Measurements from ENCODE around the gene PBX3.

- TF ChIP-seq CTCF (conservative IDR thresholded peaks at IDR 0.05 in 1 of 2, IDR thresholded peaks at IDR 0.05 in 1 of 2; ENCODE audit: low read depth in 1 of 2, low read length in 2 of 2) (no peak), EZH2 (IDR thresholded peaks at IDR 0.05; ENCODE audit: low read length, missing control alignments) (no peak)
Observed at GRCh38 chr9:125993466-125993865, 246.3 kb downstream of the PBX3 start.
